ENCODE measurements around the gene SMIM27.

DNA sequence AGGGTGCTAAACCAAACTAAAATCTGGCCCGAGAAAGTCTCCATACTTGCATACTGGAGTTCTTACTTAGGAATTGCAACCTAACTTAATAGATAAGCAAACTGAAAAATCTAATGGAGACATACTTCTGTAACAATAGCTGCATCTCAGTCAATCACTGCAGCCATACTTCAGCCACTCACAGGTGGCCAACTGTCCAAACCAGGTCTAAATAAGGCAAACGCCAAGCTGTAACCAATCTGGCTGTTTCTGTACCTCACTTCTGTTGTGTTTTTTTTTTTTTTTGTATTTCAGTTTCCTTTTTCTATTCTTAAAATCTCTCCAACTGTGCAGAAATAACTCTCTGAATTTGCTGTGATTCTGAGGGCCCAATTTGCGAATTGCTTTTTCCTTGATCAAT is 25.2 kb downstream of the SMIM27 start:
- TF ChIP-seq FOS (IDR thresholded peaks at IDR 0.05; ENCODE audit: low read depth, low read length) (no peak), CTCF (conservative IDR thresholded peaks at IDR 0.05; ENCODE audit: low read depth, low read length) (no peak), POLR2A (IDR thresholded peaks at IDR 0.05; ENCODE audit: low read depth, low read length) (no peak)

Measured in IMR-90 (cell line).